Naive thymus-derived CD4-positive, alpha-beta T cell (primary cell): ENCODE data around the gene NPSR1. TPM values are rescaled to one million over a fixed set of nuclear protein-coding genes. Genes with fewer than 3 reads are reported as not detected.

Experiments
- ATAC-seq: fragments of 150-1000 bp; cut with Tn5 transposase; 2 replicates; pipeline ENCODE4 v1.10.0; 2021; ENCODE audit warnings: mild to moderate bottlenecking, moderate library complexity
- CTCF ChIA-PET: fragments of 350-600 bp; sonication (Branson Sonifier 250); formaldehyde crosslinking; loops from one replicate; lab custom pipeline; 2021; ENCODE audit warnings: antibody characterized with exemption; lab: Charles Lee
- POLR2A ChIA-PET: fragments of 350-600 bp; sonication (Branson Sonifier 250); formaldehyde crosslinking; loops from one replicate; lab custom pipeline; 2021; ENCODE audit warnings: antibody characterized with exemption, inconsistent platforms; lab: Charles Lee
- DNase-seq, 9 donors: peaks; one replicate each; pipeline versions ENCODE4 v3.0.0 to v3.0.0-alpha.2; 2020 to 2022; ENCODE audit warnings: mixed read lengths in 1 of 9
- H3K27ac ChIP-seq: one replicate; pipeline ENCODE4 v1.7.0; 2013; ENCODE audit warnings: mild to moderate bottlenecking, low read depth, low read length, moderate library complexity
- H3K27me3 ChIP-seq, 2 donors: one replicate each; pipeline ENCODE4 v1.7.0; 2013; ENCODE audit warnings: low read length in 2 of 2, mild to moderate bottlenecking in 2 of 2, moderate library complexity in 2 of 2; ENCODE audit not compliant: control insufficient read depth in 2 of 2, insufficient read depth in 2 of 2
- H3K36me3 ChIP-seq, 3 experiments: 1 replicate in 2 of 3; 2 replicates in 1 of 3; pipeline ENCODE4 v1.7.0; 2013; ENCODE audit warnings: low read length in 3 of 3, mild to moderate bottlenecking in 3 of 3, moderate library complexity in 1 of 3; ENCODE audit not compliant: insufficient read depth in 3 of 3, control insufficient read depth in 2 of 3
- H3K4me1 ChIP-seq, 2 donors: one replicate each; pipeline ENCODE4 v1.7.0; 2013; ENCODE audit warnings: low read length in 2 of 2, mild to moderate bottlenecking in 2 of 2, moderate library complexity in 1 of 2; ENCODE audit not compliant: control insufficient read depth in 2 of 2, insufficient read depth in 2 of 2
- H3K4me3 ChIP-seq: 2 replicates; pipeline ENCODE4 v1.7.0; 2013; ENCODE audit warnings: mild to moderate bottlenecking, low read length
- H3K9me3 ChIP-seq, 3 experiments: 1 replicate in 2 of 3; 2 replicates in 1 of 3; pipeline ENCODE4 v1.7.0; 2013; ENCODE audit warnings: low read length in 3 of 3; ENCODE audit not compliant: control insufficient read depth in 2 of 3
- H3K27ac Mint-ChIP-seq, 9 donors: one replicate each; pipeline ENCODE4 v1.8.0; 2020 to 2022; ENCODE audit warnings: mixed read lengths in 9 of 9, mild to moderate bottlenecking in 8 of 9, moderate library complexity in 5 of 9, inconsistent platforms in 2 of 9
- H3K27me3 Mint-ChIP-seq, 5 donors: one replicate each; pipeline ENCODE4 v1.8.0; 2021 to 2022; ENCODE audit warnings: mixed read lengths in 5 of 5, mild to moderate bottlenecking in 1 of 5
- H3K36me3 Mint-ChIP-seq, 5 donors: one replicate each; pipeline ENCODE4 v1.8.0; 2020 to 2022; ENCODE audit warnings: mixed read lengths in 5 of 5, mild to moderate bottlenecking in 3 of 5, inconsistent platforms in 1 of 5
- H3K4me1 Mint-ChIP-seq, 7 donors: one replicate each; pipeline ENCODE4 v1.8.0; 2020 to 2022; ENCODE audit warnings: mixed read lengths in 7 of 7, mild to moderate bottlenecking in 3 of 7, inconsistent platforms in 1 of 7
- H3K4me3 Mint-ChIP-seq, 10 donors: one replicate each; pipeline ENCODE4 v1.8.0; 2020 to 2022; ENCODE audit warnings: mild to moderate bottlenecking in 10 of 10, mixed read lengths in 10 of 10, moderate library complexity in 6 of 10, inconsistent platforms in 2 of 10
- H3K9me3 Mint-ChIP-seq, 11 donors: one replicate each; pipeline ENCODE4 v1.8.0; 2020 to 2022; ENCODE audit warnings: mixed read lengths in 11 of 11, mild to moderate bottlenecking in 4 of 11, inconsistent platforms in 1 of 11, moderate library complexity in 1 of 11
- intact Hi-C, 2 donors: fragments of 100-400 bp; cut with micrococcal nuclease; formaldehyde crosslinking; loops; one replicate each; pipeline ENCODE4 v1.15.1; 2023
- polyA plus RNA-seq, 2 donors: library from polyadenylated mRNA; unstranded; fragments of 300-500 nt; fragmentation: Illumina TruSeq; gene quantifications; one replicate each; pipeline ENCODE4 v1.2.3, GENCODE V29; 2021
- total RNA-seq, 6 experiments: library from RNA in 5 of 6; stranded (reverse) in 5 of 6; gene quantifications; 1 replicate in 5 of 6; 2 replicates in 1 of 6; pipeline ENCODE4 v1.2.3 and lab custom pipeline; 2021 to 2026

NPSR1 gene
- total and polyA plus RNA-seq, 7 experiments from 2014 or later = not detected

DNA sequence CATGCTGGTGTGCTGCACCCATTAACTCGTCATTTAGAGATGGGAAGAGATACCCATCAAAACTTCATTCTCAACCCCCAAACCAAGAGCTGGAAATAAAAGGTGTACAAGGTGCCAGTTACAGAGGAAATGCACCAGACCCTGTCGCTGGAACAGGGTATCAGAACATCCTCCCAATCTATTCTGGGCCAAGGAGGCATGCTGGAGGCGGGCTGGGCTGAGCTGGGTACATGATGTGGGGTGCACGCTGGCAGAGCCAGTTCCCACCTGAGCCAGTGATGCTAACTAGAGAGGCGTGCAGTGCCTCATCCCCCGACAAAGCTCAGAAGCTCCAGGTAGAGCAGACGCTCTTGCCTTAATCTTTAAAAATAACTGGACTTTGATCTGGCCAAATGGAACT, 70.1 kb downstream of the NPSR1 start:
- H3K36me3 Mint-ChIP-seq = no peaks in the 10 kb centered on the region
- H3K4me3 ChIP-seq = no peak overlapping the region
- POLR2A ChIA-PET = no interaction called here
- peaks cover 3 to 24% (median 16%) of the 10 kb centered on the region in 7 donors for H3K4me1 Mint-ChIP-seq
- DNase-seq = no peak
- peaks cover 0 to 5% of the 10 kb centered on the region in 2 donors for H3K4me1 ChIP-seq
- no peak overlapping the region for H3K27ac Mint-ChIP-seq
- intact Hi-C loops = no loop called here
- no peak for ATAC-seq
- H3K36me3 ChIP-seq = no peaks in the 10 kb centered on the region
- no peak overlapping the region for H3K4me3 Mint-ChIP-seq
- H3K27me3 Mint-ChIP-seq = peaks cover 0 to 5% (median 0%) of the 10 kb centered on the region in 5 donors
- no peak overlapping the region for H3K27ac ChIP-seq
- CTCF ChIA-PET = no interaction called here
- peaks cover 0 to 3% (median 0%) of the 10 kb centered on the region in 11 donors for H3K9me3 Mint-ChIP-seq
- no peaks in the 10 kb centered on the region for H3K9me3 ChIP-seq
- H3K27me3 ChIP-seq = no peaks in the 10 kb centered on the region

- no peak overlapping the region for H3K27ac ChIP-seq
- no peaks in the 10 kb centered on the region for H3K4me1 ChIP-seq
- ATAC-seq (no peak), DNase-seq (no peak)
- H3K4me3 ChIP-seq = no peak overlapping the region
- Mint-ChIP-seq H3K36me3 (no peaks in the 10 kb centered on the region), H3K4me3 (no peak overlapping the region), H3K27ac (no peak overlapping the region), H3K4me1 (no peaks in the 10 kb centered on the region), H3K9me3 (peaks cover 0 to 1% (median 0%) of the 10 kb centered on the region in 11 donors), H3K27me3 (peaks cover 0 to 10% (median 4%) of the 10 kb centered on the region in 5 donors)
- H3K36me3 ChIP-seq = no peaks in the 10 kb centered on the region
- CTCF ChIA-PET = no interaction called here
- POLR2A ChIA-PET = no interaction called here
- intact Hi-C loops = no loop called here
- H3K9me3 ChIP-seq = no peaks in the 10 kb centered on the region
- no peaks in the 10 kb centered on the region for H3K27me3 ChIP-seq
These were observed 76.8 kb downstream of the NPSR1 start for GRCh38 chr7:34734771-34735170.

- no peaks in the 10 kb centered on the region for H3K4me1 Mint-ChIP-seq
- intact Hi-C loops = no loop called here
- Histone ChIP-seq H3K4me3 (no peak overlapping the region), H3K27me3 (no peaks in the 10 kb centered on the region), H3K27ac (no peak overlapping the region), H3K9me3 (no peaks in the 10 kb centered on the region), H3K36me3 (no peaks in the 10 kb centered on the region), H3K4me1 (no peaks in the 10 kb centered on the region)
- ATAC-seq = no peak
- H3K27ac Mint-ChIP-seq = no peak overlapping the region
- H3K27me3 Mint-ChIP-seq = peaks cover 0 to 10% (median 4%) of the 10 kb centered on the region in 5 donors
- no peak for DNase-seq
- H3K36me3 Mint-ChIP-seq = no peaks in the 10 kb centered on the region
- peaks cover 0 to 1% (median 0%) of the 10 kb centered on the region in 11 donors for H3K9me3 Mint-ChIP-seq
- CTCF ChIA-PET = no interaction called here
- POLR2A ChIA-PET = no interaction called here
- H3K4me3 Mint-ChIP-seq = no peak overlapping the region
These were observed 77.5 kb downstream of the NPSR1 start for GRCh38 chr7:34735526-34735925.

DNA sequence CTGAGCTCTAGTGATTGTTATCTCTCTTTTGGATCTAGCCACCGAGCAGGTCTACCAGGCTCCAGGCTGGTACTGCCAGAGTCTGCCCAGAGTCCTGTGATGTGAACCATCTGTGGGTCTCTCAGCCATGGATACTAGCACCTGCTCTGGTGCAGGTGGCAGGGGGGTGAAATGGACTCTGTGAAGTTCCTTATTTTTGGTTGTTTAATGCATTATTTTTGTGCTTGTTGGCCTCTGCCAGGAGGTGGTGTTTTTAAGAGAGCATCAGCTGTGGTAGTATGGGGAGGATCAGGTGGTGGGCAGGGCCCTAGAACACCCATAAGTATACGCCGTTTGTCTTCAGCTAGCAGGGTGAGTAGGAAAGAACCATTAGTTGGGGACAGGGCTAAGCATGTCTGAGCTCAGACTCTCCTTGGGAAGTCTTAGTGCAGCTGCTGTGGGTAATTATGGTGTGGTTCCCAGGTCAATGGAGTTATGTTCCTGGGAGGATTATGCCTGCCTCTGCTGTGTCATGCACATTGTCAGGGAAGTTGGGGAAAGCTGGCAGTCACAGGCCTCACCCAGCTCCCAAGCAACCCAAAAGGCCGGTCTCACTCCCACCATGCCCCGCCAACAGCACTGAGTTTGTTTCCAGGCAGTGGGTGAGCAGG, 81.8 kb downstream of the NPSR1 start:
- POLR2A ChIA-PET = no interaction called here
- no peak for ATAC-seq
- intact Hi-C loops = no loop called here
- no peak overlapping the region for H3K27ac Mint-ChIP-seq
- no peak overlapping the region for H3K4me3 ChIP-seq
- H3K9me3 ChIP-seq = no peaks in the 10 kb centered on the region
- H3K9me3 Mint-ChIP-seq = peaks cover 0 to 9% (median 3%) of the 10 kb centered on the region in 11 donors
- H3K4me1 ChIP-seq = no peaks in the 10 kb centered on the region
- CTCF ChIA-PET = no interaction called here
- H3K27me3 ChIP-seq = no peaks in the 10 kb centered on the region
- H3K36me3 Mint-ChIP-seq = no peaks in the 10 kb centered on the region
- H3K27ac ChIP-seq = no peak overlapping the region
- H3K36me3 ChIP-seq = no peaks in the 10 kb centered on the region
- peaks cover 0 to 30% (median 24%) of the 10 kb centered on the region in 5 donors for H3K27me3 Mint-ChIP-seq
- H3K4me3 Mint-ChIP-seq = no peak overlapping the region
- no peak for DNase-seq
- no peaks in the 10 kb centered on the region for H3K4me1 Mint-ChIP-seq

GRCh38 chr7:34740840-34741239, 82.8 kb downstream of the NPSR1 start:
- CTCF ChIA-PET = no interaction called here
- Histone ChIP-seq H3K9me3 (no peaks in the 10 kb centered on the region), H3K4me3 (no peak overlapping the region), H3K4me1 (no peaks in the 10 kb centered on the region), H3K27me3 (no peaks in the 10 kb centered on the region), H3K36me3 (no peaks in the 10 kb centered on the region), H3K27ac (no peak overlapping the region)
- no peak overlapping the region for H3K4me3 Mint-ChIP-seq
- intact Hi-C loops = no loop called here
- no peaks in the 10 kb centered on the region for H3K36me3 Mint-ChIP-seq
- POLR2A ChIA-PET = no interaction called here
- peaks cover 0 to 9% (median 3%) of the 10 kb centered on the region in 11 donors for H3K9me3 Mint-ChIP-seq
- H3K27me3 Mint-ChIP-seq = peaks cover 0 to 30% (median 27%) of the 10 kb centered on the region in 5 donors
- DNase-seq (no peak), ATAC-seq (no peak)
- H3K4me1 Mint-ChIP-seq = no peaks in the 10 kb centered on the region
- H3K27ac Mint-ChIP-seq = no peak overlapping the region

GRCh38 chr7:34747176-34747781, 89.3 kb downstream of the NPSR1 start:
- H3K27me3 ChIP-seq = no peaks in the 10 kb centered on the region
- H3K27ac ChIP-seq = no peak overlapping the region
- Mint-ChIP-seq H3K36me3 (no peaks in the 10 kb centered on the region), H3K27ac (no peak overlapping the region), H3K27me3 (peaks cover 0 to 38% (median 14%) of the 10 kb centered on the region in 5 donors), H3K9me3 (peaks cover 0 to 9% (median 2%) of the 10 kb centered on the region in 11 donors), H3K4me3 (no peak overlapping the region), H3K4me1 (peaks cover 0 to 2% (median 0%) of the 10 kb centered on the region in 7 donors)
- no peaks in the 10 kb centered on the region for H3K9me3 ChIP-seq
- ATAC-seq (no peak), DNase-seq (no peak)
- H3K4me1 ChIP-seq = no peaks in the 10 kb centered on the region
- no peak overlapping the region for H3K4me3 ChIP-seq
- CTCF ChIA-PET = no interaction called here
- no peaks in the 10 kb centered on the region for H3K36me3 ChIP-seq
- intact Hi-C loops = no loop called here
- POLR2A ChIA-PET = no interaction called here
